ENCODE measurements around the gene SCAF11.

GRCh38 chr12:45886685-45887084 lies 103.7 kb downstream of the SCAF11 start:
- TF ChIP-seq EZH2phosphoT487 (IDR thresholded peaks at IDR 0.05) (no peak), CTCF (IDR thresholded peaks at IDR 0.05) (no peak), EZH2 (IDR thresholded peaks at IDR 0.05) (no peak)

Data from neural progenitor cell (in vitro differentiated cells).